GM12892 (cell line): Measurements from ENCODE around the gene PDGFC.

Experiments
- DNase-seq: peaks from one replicate; pipeline ENCODE4 v3.0.0; 2011; ENCODE audit not compliant: insufficient read length
- FAIRE-seq: peaks from 2 replicates; lab custom pipeline; 2011; peaks lifted over from hg19 to GRCh38; lab: Jason Lieb, UNC
- POLR2A ChIP-seq: IDR thresholded peaks from 2 replicates; pipeline ENCODE4 v1.6.1; 2011; ENCODE audit warnings: low read depth, low read length, control low read depth
- POLR2AphosphoS5 ChIP-seq: IDR thresholded peaks from 2 replicates; pipeline ENCODE4 v1.6.1; 2011; ENCODE audit warnings: low read depth, low read length, control low read depth
- TAF1 ChIP-seq: IDR thresholded peaks from 2 replicates; pipeline ENCODE4 v1.6.1; 2011; ENCODE audit warnings: low read depth, mild to moderate bottlenecking, control low read depth, low read length, borderline replicate concordance

The PDGFC gene

GRCh38 chr4:156782491-156782890 is 189.1 kb downstream of the PDGFC start:
- TF ChIP-seq TAF1 (no peak), POLR2A (no peak), POLR2AphosphoS5 (no peak)
- FAIRE-seq: no peak

GRCh38 chr4:156781852-156782251 is 189.7 kb downstream of the PDGFC start:
- TF ChIP-seq TAF1: no peak
- no peak for TF ChIP-seq POLR2A
- no peak for TF ChIP-seq POLR2AphosphoS5
- no peak for DNase-seq
- no peak for FAIRE-seq

More at GRCh38 chr4:156782491-156782890, 189.1 kb downstream of the PDGFC start:
- DNase-seq: no peak

- FAIRE-seq: no peak
- DNase-seq: no peak
- TF ChIP-seq POLR2A: no peak
- no peak for TF ChIP-seq TAF1
- no peak for TF ChIP-seq POLR2AphosphoS5
Observed at GRCh38 chr4:156779774-156780173, 191.8 kb downstream of the PDGFC start.

DNA sequence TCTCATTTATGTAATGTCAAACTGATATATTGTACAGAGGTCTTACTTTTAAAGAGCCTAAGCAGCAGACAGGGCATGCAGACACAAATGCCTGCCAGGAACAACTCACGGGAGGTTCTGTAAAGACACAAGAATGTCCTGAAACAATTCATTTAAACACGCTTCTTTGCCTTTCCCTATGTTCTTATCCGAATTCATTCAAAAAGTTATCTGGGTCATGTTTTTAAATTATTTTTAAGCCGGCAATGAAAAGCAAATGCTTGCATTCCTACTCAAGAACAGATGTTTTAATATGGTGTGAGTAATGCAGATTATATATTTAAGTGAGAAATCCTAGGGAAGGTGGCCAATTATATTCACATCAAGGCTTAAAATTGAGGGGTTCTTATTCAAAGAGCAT is 192.6 kb downstream of the PDGFC start:
- DNase-seq: no peak
- TF ChIP-seq TAF1: no peak
- TF ChIP-seq POLR2A: no peak
- TF ChIP-seq POLR2AphosphoS5: no peak
- FAIRE-seq: no peak

DNA sequence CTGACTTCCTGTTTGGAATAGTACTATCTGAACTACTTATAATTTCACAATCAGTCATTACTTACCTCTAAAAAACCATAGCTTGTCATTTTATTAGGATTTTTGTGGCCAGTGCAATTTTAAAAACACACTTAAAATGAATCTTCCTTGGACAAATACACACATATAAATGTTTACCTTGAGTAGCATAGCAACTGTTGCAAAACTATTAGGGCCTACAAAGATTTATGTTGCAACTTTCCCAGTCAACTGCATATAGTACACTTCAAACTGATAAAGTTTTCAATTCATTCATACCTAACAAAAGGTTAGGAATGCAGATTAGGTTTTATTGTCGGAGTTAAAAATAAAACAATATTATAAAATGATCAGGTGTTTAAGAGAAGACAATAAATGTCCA is 193.0 kb downstream of the PDGFC start:
- no peak for TF ChIP-seq POLR2A
- TF ChIP-seq TAF1: no peak
- no peak for TF ChIP-seq POLR2AphosphoS5
- DNase-seq (no peak), FAIRE-seq (no peak)

DNA sequence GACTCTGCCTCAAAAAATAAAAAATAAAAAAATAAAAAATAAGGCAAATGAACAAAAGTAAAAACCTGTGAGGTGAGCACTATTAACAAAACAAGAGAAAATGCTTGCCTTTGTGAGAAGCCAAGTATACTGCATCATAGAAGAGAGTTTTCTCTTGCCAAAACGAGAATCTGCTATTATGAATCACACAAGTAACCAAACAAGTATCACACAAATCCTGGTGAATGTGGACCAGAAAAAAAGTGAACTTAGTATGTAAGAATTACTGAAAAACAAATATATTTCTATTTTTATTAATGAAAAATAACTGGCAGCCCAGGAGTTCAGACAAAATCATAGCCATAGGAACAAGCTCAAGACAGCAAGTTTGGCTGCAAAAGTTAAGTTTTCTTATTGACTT is 193.5 kb downstream of the PDGFC start:
- DNase-seq (no peak), FAIRE-seq (no peak)
- TF ChIP-seq POLR2A (no peak), POLR2AphosphoS5 (no peak)

GRCh38 chr4:156775813-156776212 is 195.8 kb downstream of the PDGFC start:
- FAIRE-seq: no peak
- DNase-seq: no peak
- TF ChIP-seq POLR2AphosphoS5 (no peak), POLR2A (no peak), TAF1 (no peak)

DNA sequence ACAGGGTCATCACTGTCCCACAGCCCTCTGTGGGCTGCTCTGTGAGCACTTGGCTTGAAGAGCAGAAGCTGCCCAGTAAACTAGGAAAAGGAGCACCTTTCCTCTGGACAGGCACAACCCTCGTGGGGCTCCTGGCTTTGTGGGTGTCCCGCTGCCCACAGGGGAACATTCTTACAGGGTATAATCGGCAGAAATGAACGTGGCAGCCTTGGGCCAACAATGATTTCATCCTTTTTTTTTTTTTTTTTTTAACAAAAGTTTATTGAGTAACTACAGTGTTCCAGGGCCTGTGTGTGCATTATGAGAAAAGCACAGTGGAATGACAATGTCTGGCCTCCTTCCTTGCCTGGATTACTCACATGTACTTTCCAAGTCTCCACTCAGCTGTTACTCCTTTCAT is 197.2 kb downstream of the PDGFC start:
- DNase-seq (no peak), FAIRE-seq (no peak)
- TF ChIP-seq TAF1 (no peak), POLR2A (no peak), POLR2AphosphoS5 (no peak)

GRCh38 chr4:156773648-156774357 is 197.8 kb downstream of the PDGFC start:
- FAIRE-seq: no peak

GRCh38 chr4:156771171-156771837 is 200.3 kb downstream of the PDGFC start:
- DNase-seq (no peak), FAIRE-seq (no peak)
- TF ChIP-seq TAF1: no peak
- TF ChIP-seq POLR2A: no peak
- TF ChIP-seq POLR2AphosphoS5: no peak

More at GRCh38 chr4:156773648-156774357, 197.8 kb downstream of the PDGFC start:
- DNase-seq: no peak
- TF ChIP-seq POLR2A: no peak
- TF ChIP-seq TAF1: no peak
- no peak for TF ChIP-seq POLR2AphosphoS5

DNA sequence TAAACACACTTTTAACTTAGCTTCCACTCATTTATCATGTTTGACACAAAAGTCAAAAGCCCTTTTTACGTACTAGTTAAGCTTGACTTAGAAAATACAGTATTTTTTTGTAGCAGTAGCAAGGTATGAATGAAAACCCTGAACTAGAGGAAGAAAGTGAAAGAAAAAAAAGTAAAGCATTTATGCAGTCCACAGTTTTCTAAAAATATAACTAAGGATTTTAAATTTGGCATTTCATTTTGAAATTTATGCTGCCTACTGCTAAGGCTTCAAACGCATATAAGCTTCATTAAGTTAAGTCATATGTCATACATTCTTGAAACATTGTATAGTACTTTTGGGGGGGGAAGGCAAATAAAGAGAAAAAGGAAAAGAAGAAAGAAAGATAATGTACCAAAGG is 201.5 kb downstream of the PDGFC start:
- no peak for DNase-seq
- no peak for TF ChIP-seq POLR2A
- TF ChIP-seq TAF1: no peak
- no peak for TF ChIP-seq POLR2AphosphoS5
- no peak for FAIRE-seq
